ENCODE results near the gene CHP1.

DNA sequence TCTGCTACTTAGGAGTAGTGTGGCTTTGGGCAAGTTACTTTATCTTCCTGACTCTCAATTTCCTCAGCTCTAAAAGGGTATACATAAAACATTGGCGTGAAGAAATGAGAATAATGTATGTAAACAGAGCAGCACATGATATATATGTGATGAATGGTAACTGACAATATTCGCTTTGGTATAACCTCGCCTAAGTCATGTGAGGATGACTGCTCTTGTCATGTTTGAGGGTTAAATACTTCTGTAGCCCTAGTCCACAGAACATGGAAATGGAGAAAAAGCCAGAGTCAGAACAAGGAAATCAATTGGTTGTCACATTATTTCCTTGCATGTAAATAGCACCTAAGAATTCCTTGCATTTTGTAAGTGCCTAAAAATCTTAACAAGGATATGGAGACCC, 25.0 kb downstream of the CHP1 start:
- TF ChIP-seq CTCF (conservative IDR thresholded peaks at IDR 0.05; ENCODE audit: low read depth, low read length) (no peak), EZH2 (IDR thresholded peaks at IDR 0.05; ENCODE audit: low read length, unreplicated experiment) (no peak), EZH2phosphoT487 (IDR thresholded peaks at IDR 0.05; ENCODE audit: borderline replicate concordance, low read length) (no peak)
